Astrocyte (in vitro differentiated cells and primary cell): ENCODE results near the gene TMIGD2.
A peak's percentile ranks its signal among the peaks of the same experiment; 100 is the strongest.

ENCODE experiments used
- CTCF ChIP-seq: IDR thresholded peaks from 2 replicates; pipeline ENCODE4 v1.5.1; 2011; ENCODE audit warnings: low read depth, mild to moderate bottlenecking, inconsistent platforms, low read length, moderate library complexity; ENCODE audit not compliant: insufficient read depth
- EZH2 ChIP-seq: IDR thresholded peaks from 2 replicates; pipeline ENCODE4 v1.6.1; 2012; ENCODE audit warnings: mild to moderate bottlenecking, low read length, inconsistent platforms; ENCODE audit not compliant: insufficient read depth

GRCh38 chr19:4267101-4267900 is 34.9 kb downstream of the TMIGD2 start:
- TF ChIP-seq CTCF (peak; percentile 42), EZH2 (no peak)
